Erythroblast (primary cell): ENCODE measurements around the gene FNIP2.
"Not testable (repeated sequence)": the region's sequence is repeated elsewhere in the genome, so short reads cannot be mapped to it uniquely, and the experiment has no call there.

Experiments
- DNase-seq, 2 experiments: peaks; one replicate each; lab custom pipeline; 2025; lab: John Stamatoyannopoulos, UW
- GATA1 ChIP-seq: IDR thresholded peaks from 2 replicates; pipeline ENCODE4 v1.6.1; 2011; ENCODE audit warnings: low read depth, mild to moderate bottlenecking, control low read depth, low read length, moderate library complexity
- POLR2A ChIP-seq: IDR thresholded peaks from 2 replicates; pipeline ENCODE4 v1.6.1; 2011; ENCODE audit warnings: mild to moderate bottlenecking, low read length

FNIP2 gene

GRCh38 chr4:158915683-158916241 is 146.9 kb downstream of the FNIP2 start:
- TF ChIP-seq POLR2A, result no peak
- TF ChIP-seq GATA1, result no peak
- DNase-seq, result no peak

GRCh38 chr4:158920452-158920996 is 151.7 kb downstream of the FNIP2 start:
- peak in 1 of 2 experiments; percentile 36 for DNase-seq

- not testable (repeated sequence) for DNase-seq
Measured at GRCh38 chr4:158927774-158928173, 158.9 kb downstream of the FNIP2 start.

GRCh38 chr4:158929939-158930638 is 161.3 kb downstream of the FNIP2 start:
- peak; percentile 50 to 76 for DNase-seq
- TF ChIP-seq POLR2A (no peak), GATA1 (no peak)

GRCh38 chr4:158930639-158930972 is 161.8 kb downstream of the FNIP2 start:
- TF ChIP-seq POLR2A (no peak), GATA1 (no peak)
- DNase-seq, result peak in 1 of 2 experiments; percentile 8

GRCh38 chr4:158933236-158933635 is 164.4 kb downstream of the FNIP2 start:
- no peak for TF ChIP-seq POLR2A
- TF ChIP-seq GATA1, result no peak
- DNase-seq, result no peak

GRCh38 chr4:158934996-158935669 is 166.3 kb downstream of the FNIP2 start:
- TF ChIP-seq GATA1 (no peak), POLR2A (no peak)
- no peak for DNase-seq

GRCh38 chr4:158936238-158936637 is 167.4 kb downstream of the FNIP2 start:
- TF ChIP-seq GATA1, result no peak
- no peak for DNase-seq

GRCh38 chr4:158938220-158939044 is 169.6 kb downstream of the FNIP2 start:
- DNase-seq, result no peak
- TF ChIP-seq GATA1 (no peak), POLR2A (no peak)

- no peak for DNase-seq
- TF ChIP-seq GATA1, result no peak
- no peak for TF ChIP-seq POLR2A
Measured at GRCh38 chr4:158940271-158940670, 171.4 kb downstream of the FNIP2 start.

- TF ChIP-seq POLR2A (no peak), GATA1 (no peak)
- DNase-seq, result no peak
Measured at GRCh38 chr4:158941321-158941720, 172.5 kb downstream of the FNIP2 start.

GRCh38 chr4:158941895-158942294 is 173.1 kb downstream of the FNIP2 start:
- no peak for DNase-seq
- TF ChIP-seq GATA1 (no peak), POLR2A (no peak)

GRCh38 chr4:158945529-158946108 is 176.8 kb downstream of the FNIP2 start:
- no peak for DNase-seq
- no peak for TF ChIP-seq POLR2A
- TF ChIP-seq GATA1, result no peak

- DNase-seq, result no peak
- TF ChIP-seq POLR2A (no peak), GATA1 (no peak)
Measured at GRCh38 chr4:158946825-158947224, 178.0 kb downstream of the FNIP2 start.
